C1 segment of cervical spinal cord (tissue), 14 donors: ENCODE measurements around the gene ATP6V1C2.

Experiments used
- DNase-seq, 14 donors: peaks; one replicate each; lab custom pipeline; 2025; lab: John Stamatoyannopoulos, UW

Gene ATP6V1C2

GRCh38 chr2:10732924-10733565, 11.6 kb downstream of the ATP6V1C2 start:
- DNase-seq = no peak

- DNase-seq = no peak
Observed at GRCh38 chr2:10733566-10733925, 12.1 kb downstream of the ATP6V1C2 start.

GRCh38 chr2:10733980-10734379, 12.6 kb downstream of the ATP6V1C2 start:
- no peak for DNase-seq

GRCh38 chr2:10738192-10738591, 16.8 kb downstream of the ATP6V1C2 start:
- no peak for DNase-seq

- no peak for DNase-seq
Observed at GRCh38 chr2:10740226-10740625, 18.8 kb downstream of the ATP6V1C2 start.

- no peak for DNase-seq
Observed at GRCh38 chr2:10741139-10741538, 19.7 kb downstream of the ATP6V1C2 start.

GRCh38 chr2:10742666-10743065, 21.2 kb downstream of the ATP6V1C2 start:
- no peak for DNase-seq

GRCh38 chr2:10750610-10751009, 29.2 kb downstream of the ATP6V1C2 start:
- DNase-seq = no peak

GRCh38 chr2:10752236-10752635, 30.8 kb downstream of the ATP6V1C2 start:
- no peak for DNase-seq

- no peak for DNase-seq
Observed at GRCh38 chr2:10753156-10753555, 31.7 kb downstream of the ATP6V1C2 start.

- DNase-seq = no peak
Observed at GRCh38 chr2:10753876-10754275, 32.4 kb downstream of the ATP6V1C2 start.

- DNase-seq = no peak
Observed at GRCh38 chr2:10755621-10756020, 34.2 kb downstream of the ATP6V1C2 start.

GRCh38 chr2:10757814-10758286, 36.4 kb downstream of the ATP6V1C2 start:
- no peak for DNase-seq

- no peak for DNase-seq
Observed at GRCh38 chr2:10759151-10759714, 37.8 kb downstream of the ATP6V1C2 start.

- DNase-seq = no peak
Observed at GRCh38 chr2:10760794-10761504, 39.5 kb downstream of the ATP6V1C2 start.

GRCh38 chr2:10761591-10761990, 40.2 kb downstream of the ATP6V1C2 start:
- DNase-seq = no peak

- DNase-seq = no peak
Observed at GRCh38 chr2:10762651-10763460, 41.4 kb downstream of the ATP6V1C2 start.

- DNase-seq = no peak
Observed at GRCh38 chr2:10763461-10763800, 42.0 kb downstream of the ATP6V1C2 start.

GRCh38 chr2:10764096-10764785, 42.8 kb downstream of the ATP6V1C2 start:
- peak in 1 of 14 donors; percentile 21 for DNase-seq

GRCh38 chr2:10764896-10765295, 43.5 kb downstream of the ATP6V1C2 start:
- no peak for DNase-seq

- DNase-seq = no peak
Observed at GRCh38 chr2:10765461-10765860, 44.0 kb downstream of the ATP6V1C2 start.

- no peak for DNase-seq
Observed at GRCh38 chr2:10765914-10766313, 44.5 kb downstream of the ATP6V1C2 start.
